Gastroesophageal sphincter (tissue), 4 donors: ENCODE measurements around the gene PMFBP1. TPM values are rescaled to one million over a fixed set of nuclear protein-coding genes. Genes with fewer than 3 reads are reported as not detected.
A peak's percentile ranks its signal among the peaks of the same experiment; 100 is the strongest.
"Not testable (repeated sequence)": the region's sequence is repeated elsewhere in the genome, so short reads cannot be mapped to it uniquely, and the experiment has no call there.

Experiments
- ATAC-seq: fragments of 150-250 bp; one replicate; pipeline ENCODE4 v1.9.1; 2016; ENCODE audit warnings: mild to moderate bottlenecking, moderate library complexity
- H3K27ac ChIP-seq, 4 donors: fragments of 200-600 bp; sonication (generic) in 3 of 4; 1 replicate in 3 of 4; 2 replicates in 1 of 4; pipeline ENCODE4 v1.5.1; 2016 to 2019
- H3K27me3 ChIP-seq: fragments of 200-600 bp; sonication (generic); one replicate; pipeline ENCODE4 v1.5.1; 2019
- H3K36me3 ChIP-seq, 2 donors: fragments of 200-600 bp; sonication (generic); one replicate each; pipeline ENCODE4 v1.5.1; 2019; ENCODE audit warnings: control low read depth in 1 of 2
- H3K4me1 ChIP-seq, 3 donors: fragments of 200-600 bp; sonication (generic); 1 replicate in 2 of 3; 2 replicates in 1 of 3; pipeline ENCODE4 v1.5.1; 2016 to 2019; ENCODE audit warnings: control low read depth in 2 of 3
- H3K4me3 ChIP-seq, 2 donors: fragments of 200-600 bp; sonication (generic); one replicate each; pipeline ENCODE4 v1.5.1; 2019; ENCODE audit warnings: mild to moderate bottlenecking in 1 of 2, moderate library complexity in 1 of 2
- H3K9me3 ChIP-seq, 3 donors: fragments of 200-600 bp; sonication (generic); one replicate each; pipeline ENCODE4 v1.5.1; 2017 to 2019; ENCODE audit warnings: control low read depth in 2 of 3
- CTCF ChIP-seq, 4 experiments: fragments of 200-600 bp in 2 of 4; fragments of 450-650 bp in 2 of 4; sonication (generic) in 1 of 4; IDR thresholded peaks; one replicate each; pipeline ENCODE4 v1.5.1; 2017 to 2019; ENCODE audit warnings: antibody characterized with exemption in 4 of 4, mild to moderate bottlenecking in 2 of 4, moderate library complexity in 2 of 4
- EP300 ChIP-seq: sonication (generic); formaldehyde crosslinking; IDR thresholded peaks from one replicate; pipeline ENCODE4 v1.6.1; 2017; ENCODE audit warnings: antibody characterized with exemption, mild to moderate bottlenecking
- POLR2A ChIP-seq, 2 donors: fragments of 450-650 bp; IDR thresholded peaks; one replicate each; pipeline ENCODE4 v1.6.1; 2017; ENCODE audit warnings: antibody characterized with exemption in 2 of 2, mild to moderate bottlenecking in 2 of 2, moderate library complexity in 1 of 2
- POLR2AphosphoS5 ChIP-seq: sonication (generic); formaldehyde crosslinking; IDR thresholded peaks from one replicate; pipeline ENCODE4 v1.6.1; 2017; ENCODE audit warnings: antibody characterized with exemption
- WGBS, 2 donors: methylation state at CpG; one replicate each; pipeline ENCODE4 v1.1.5; 2018; ENCODE audit warnings: low coverage in 1 of 2; 5-methylcytosine and 5-hydroxymethylcytosine counted together
- total RNA-seq, 4 donors: library from RNA; depleted of rRNA; stranded (reverse); fragments of >200 nt; gene quantifications; one replicate each; pipeline ENCODE4 v1.1.0, GENCODE V29; 2016

PMFBP1 gene
- total RNA-seq, 4 donors from 2014 or later, result 0.16 to 0.81 (median 0.39) TPM; not detected in 1

GRCh38 chr16:72092832-72093447 is 79.0 kb downstream of the PMFBP1 start:
- no peaks in the 10 kb centered on the region for H3K9me3 ChIP-seq
- ATAC-seq, result peak; percentile 37
- H3K4me3 ChIP-seq, result peak overlapping the region; percentile 82 to 99
- peaks cover 0 to 55% of the 10 kb centered on the region in 2 donors for H3K36me3 ChIP-seq
- H3K27ac ChIP-seq, result peak overlapping the region; percentile 41 to 97 (median 92)
- TF ChIP-seq CTCF (IDR thresholded peaks at IDR 0.05) (no peak), POLR2A (IDR thresholded peaks at IDR 0.05) (no peak), POLR2AphosphoS5 (no peak), EP300 (no peak)
- H3K27me3 ChIP-seq, result no peaks in the 10 kb centered on the region
- H3K4me1 ChIP-seq, result peaks cover 0 to 46% (median 15%) of the 10 kb centered on the region in 3 donors
- 1 to 2% methylated on average over 8 to 18 of the region's 22 CpGs for WGBS, 2 donors

DNA sequence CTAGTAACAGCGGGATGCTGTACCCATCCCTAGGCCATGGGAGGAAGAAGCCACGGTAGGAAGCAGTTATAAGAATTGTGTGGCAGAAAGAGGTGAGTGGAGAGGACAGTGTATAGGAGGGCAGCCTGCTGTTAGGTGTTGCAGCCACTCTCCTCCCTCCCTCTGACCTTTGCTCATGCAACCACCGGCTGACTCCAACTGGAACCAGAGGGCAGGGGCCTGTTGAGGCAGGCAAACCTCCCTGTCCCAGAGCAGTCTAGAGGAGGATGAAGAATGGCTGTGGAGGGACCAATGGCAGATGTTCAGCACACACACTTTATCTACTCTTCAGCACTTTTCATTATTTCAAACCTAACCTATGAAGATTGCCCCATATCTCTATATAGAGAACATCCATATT is 80.7 kb downstream of the PMFBP1 start:
- TF ChIP-seq POLR2A (IDR thresholded peaks at IDR 0.05), result no peak
- no peak overlapping the region for H3K4me3 ChIP-seq
- peaks cover 0 to 55% of the 10 kb centered on the region in 2 donors for H3K36me3 ChIP-seq
- H3K9me3 ChIP-seq, result no peaks in the 10 kb centered on the region
- H3K27me3 ChIP-seq, result no peaks in the 10 kb centered on the region
- no peak for ATAC-seq
- peaks cover 0 to 45% (median 15%) of the 10 kb centered on the region in 3 donors for H3K4me1 ChIP-seq
- H3K27ac ChIP-seq, result no peak overlapping the region
- 72 to 100% methylated on average over 1 to 3 of the region's 3 CpGs for WGBS, 2 donors

DNA sequence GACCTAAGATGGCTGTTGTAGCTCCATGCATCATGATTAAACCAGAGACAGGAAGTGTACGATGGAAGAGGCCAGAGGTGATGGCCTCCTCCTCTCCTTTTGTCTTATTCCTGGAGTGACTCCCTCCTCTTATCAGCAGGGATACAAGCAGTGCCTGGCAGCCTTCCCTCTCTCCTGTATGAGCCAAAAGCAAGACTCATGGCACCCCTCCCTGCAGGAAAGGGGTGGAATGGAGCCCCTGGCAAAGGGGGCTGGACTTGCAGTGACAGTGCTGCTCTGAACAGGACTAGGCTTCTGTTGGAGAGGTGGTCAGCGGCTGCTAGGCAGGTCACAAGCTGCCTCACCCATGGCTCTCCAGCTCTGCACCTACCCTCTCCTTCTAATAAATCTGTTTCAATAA is 87.0 kb downstream of the PMFBP1 start:
- no peak for ATAC-seq
- Histone ChIP-seq H3K4me3 (no peak overlapping the region), H3K4me1 (no peaks in the 10 kb centered on the region), H3K27me3 (no peaks in the 10 kb centered on the region), H3K9me3 (peaks cover 0 to 8% (median 0%) of the 10 kb centered on the region in 3 donors), H3K27ac (no peak overlapping the region), H3K36me3 (peaks cover 0 to 63% of the 10 kb centered on the region in 2 donors)
- WGBS, 2 donors, result 100% methylated on average over 1 of the region's 2 CpGs
- TF ChIP-seq POLR2A (IDR thresholded peaks at IDR 0.05) (no peak), POLR2AphosphoS5 (no peak), EP300 (no peak), CTCF (IDR thresholded peaks at IDR 0.05) (no peak)

DNA sequence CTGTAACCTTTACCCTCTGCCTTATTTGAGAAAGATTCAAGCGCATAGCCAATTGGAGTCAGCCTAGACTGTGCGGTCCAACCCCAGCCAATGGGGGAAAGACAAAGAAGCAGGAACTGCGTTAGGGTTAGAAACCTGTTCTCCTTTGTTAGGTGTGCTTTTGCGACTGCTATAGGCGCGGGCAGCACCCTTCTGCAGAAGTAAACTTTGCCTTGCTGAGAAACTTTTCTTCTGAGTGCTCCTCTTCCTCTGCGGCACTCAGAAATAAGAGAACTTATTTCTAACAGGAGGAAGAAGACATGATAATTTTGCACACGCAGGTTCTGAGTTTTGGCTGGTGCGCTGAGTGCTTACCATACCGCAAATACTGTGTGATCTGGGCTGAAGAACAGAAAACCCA is 87.5 kb downstream of the PMFBP1 start:
- ATAC-seq, result no peak
- 93 to 98% methylated on average over 7 to 10 of the region's 10 CpGs for WGBS, 2 donors

DNA sequence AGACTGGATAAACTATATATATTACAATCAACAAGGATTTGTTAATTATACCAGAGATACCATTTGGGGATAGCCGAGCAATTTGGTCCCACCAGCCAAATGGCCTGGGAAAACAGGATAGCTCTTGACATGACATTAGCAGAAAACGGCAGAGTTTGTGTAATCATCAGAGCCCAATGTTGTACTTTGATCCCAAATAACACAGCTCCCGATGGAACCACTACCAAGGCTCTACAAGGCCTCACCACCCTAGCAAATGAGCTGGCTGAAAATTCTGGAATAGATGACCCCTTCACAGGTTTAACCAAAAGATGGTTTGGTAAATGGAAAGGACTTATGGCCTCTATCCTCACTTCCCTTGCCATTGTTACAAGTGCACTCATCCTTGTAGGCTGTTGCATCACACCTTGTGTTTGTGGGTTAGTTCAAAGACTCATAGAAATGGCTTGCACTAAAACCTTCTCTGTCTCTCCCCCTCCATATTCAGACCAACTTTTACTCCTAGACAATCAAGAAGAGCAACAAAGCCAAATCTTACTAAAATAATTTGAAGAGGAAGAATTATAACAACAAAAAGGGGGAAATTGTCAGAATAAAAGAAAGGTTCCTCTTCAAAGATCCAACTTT is 88.1 kb downstream of the PMFBP1 start:
- no peak for ATAC-seq
- Histone ChIP-seq H3K27ac (no peak overlapping the region), H3K27me3 (no peaks in the 10 kb centered on the region), H3K36me3 (peaks cover 0 to 52% of the 10 kb centered on the region in 2 donors), H3K4me3 (no peak overlapping the region), H3K9me3 (peaks cover 0 to 8% (median 0%) of the 10 kb centered on the region in 3 donors), H3K4me1 (no peaks in the 10 kb centered on the region)
- WGBS, 2 donors, result 63% methylated on average over 3 of the region's 3 CpGs; no CpG with 5 or more reads in 1 of the 2 donors
- TF ChIP-seq POLR2AphosphoS5, result no peak
- TF ChIP-seq CTCF (IDR thresholded peaks at IDR 0.05), result no peak
- TF ChIP-seq EP300, result no peak
- no peak for TF ChIP-seq POLR2A (IDR thresholded peaks at IDR 0.05)

More for the DNA sequence above, 87.5 kb downstream of the PMFBP1 start:
- H3K27me3 ChIP-seq, result no peaks in the 10 kb centered on the region
- TF ChIP-seq EP300 (no peak), CTCF (IDR thresholded peaks at IDR 0.05) (no peak), POLR2A (IDR thresholded peaks at IDR 0.05) (no peak), POLR2AphosphoS5 (no peak)
- H3K4me1 ChIP-seq, result no peaks in the 10 kb centered on the region
- H3K9me3 ChIP-seq, result peaks cover 0 to 8% (median 0%) of the 10 kb centered on the region in 3 donors
- no peak overlapping the region for H3K4me3 ChIP-seq
- no peak overlapping the region for H3K27ac ChIP-seq
- H3K36me3 ChIP-seq, result peaks cover 0 to 57% of the 10 kb centered on the region in 2 donors

GRCh38 chr16:72076991-72077706 is 94.8 kb downstream of the PMFBP1 start:
- H3K27me3 ChIP-seq, H3K4me3 ChIP-seq, H3K27ac ChIP-seq, ATAC-seq, H3K4me1 ChIP-seq, H3K9me3 ChIP-seq: not testable (repeated sequence)
- peaks cover 0 to 14% of the 10 kb centered on the region in 2 donors for H3K36me3 ChIP-seq
- WGBS, 2 donors, result 100% methylated on average over 1 of the region's 5 CpGs

DNA sequence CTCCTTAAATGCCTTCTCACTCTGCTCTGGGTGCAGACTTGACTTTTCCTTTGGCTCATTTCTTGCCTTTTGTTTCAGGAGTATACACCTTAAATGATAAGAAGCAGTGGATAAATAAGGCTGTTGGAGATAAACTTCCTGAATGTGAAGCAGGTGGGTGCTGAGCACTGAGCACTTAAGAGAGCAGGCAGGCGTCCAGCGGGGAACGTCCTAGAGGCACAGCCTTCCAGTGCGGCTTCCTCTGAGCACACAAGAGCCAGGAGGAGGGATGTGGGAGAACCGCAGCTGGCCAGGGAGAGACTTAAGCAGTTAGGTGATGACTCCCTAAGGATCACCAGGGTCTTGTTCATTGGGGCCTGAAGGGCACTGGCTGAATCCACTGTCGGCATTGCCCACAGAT is 96.9 kb downstream of the PMFBP1 start:
- WGBS, 2 donors, result no CpG with 5 or more reads among the region's 6 CpGs
- peaks cover 0 to 14% of the 10 kb centered on the region in 2 donors for H3K36me3 ChIP-seq
- ATAC-seq, H3K27ac ChIP-seq, H3K4me3 ChIP-seq, H3K9me3 ChIP-seq, H3K4me1 ChIP-seq, H3K27me3 ChIP-seq: not testable (repeated sequence)
